Memory B cell (primary cell): Measurements from ENCODE around the gene AMOTL2.

Experiments
- ATAC-seq: fragments of 150-1000 bp; cut with Tn5 transposase; 2 replicates; pipeline ENCODE4 v1.10.0; 2021; ENCODE audit warnings: low read depth, mild to moderate bottlenecking, moderate library complexity
- DNase-seq, 2 donors: peaks; one replicate each; pipeline ENCODE4 v3.0.0; 2022; ENCODE audit warnings: low spot score in 2 of 2
- H3K27ac Mint-ChIP-seq: one replicate; pipeline ENCODE4 v1.8.0; 2022; ENCODE audit warnings: mild to moderate bottlenecking, moderate library complexity, mixed read lengths
- H3K27me3 Mint-ChIP-seq: one replicate; pipeline ENCODE4 v1.8.0; 2022; ENCODE audit warnings: mixed read lengths
- H3K36me3 Mint-ChIP-seq: one replicate; pipeline ENCODE4 v1.8.0; 2022; ENCODE audit warnings: mild to moderate bottlenecking, mixed read lengths
- H3K4me1 Mint-ChIP-seq: one replicate; pipeline ENCODE4 v1.8.0; 2022; ENCODE audit warnings: mixed read lengths
- H3K4me3 Mint-ChIP-seq: one replicate; pipeline ENCODE4 v1.8.0; 2022; ENCODE audit warnings: mild to moderate bottlenecking, moderate library complexity, mixed read lengths
- H3K9me3 Mint-ChIP-seq: one replicate; pipeline ENCODE4 v1.8.0; 2022; ENCODE audit warnings: mixed read lengths

The AMOTL2 gene

GRCh38 chr3:134323966-134324962 is 50.0 kb downstream of the AMOTL2 start:
- DNase-seq (no peak), ATAC-seq (no peak)
- no peaks in the 10 kb centered on the region for H3K9me3 Mint-ChIP-seq
- H3K4me3 Mint-ChIP-seq, result no peak overlapping the region
- H3K27ac Mint-ChIP-seq, result no peak overlapping the region
- H3K4me1 Mint-ChIP-seq, result no peaks in the 10 kb centered on the region
- peaks cover 9% of the 10 kb centered on the region for H3K27me3 Mint-ChIP-seq
- H3K36me3 Mint-ChIP-seq, result no peaks in the 10 kb centered on the region

- DNase-seq, result no peak
- no peaks in the 10 kb centered on the region for H3K4me1 Mint-ChIP-seq
- no peak overlapping the region for H3K27ac Mint-ChIP-seq
- no peak for ATAC-seq
- H3K27me3 Mint-ChIP-seq, result peaks cover 7% of the 10 kb centered on the region
- H3K9me3 Mint-ChIP-seq, result no peaks in the 10 kb centered on the region
- H3K36me3 Mint-ChIP-seq, result no peaks in the 10 kb centered on the region
- H3K4me3 Mint-ChIP-seq, result no peak overlapping the region
Observed at GRCh38 chr3:134322286-134322685, 52.0 kb downstream of the AMOTL2 start.

- H3K4me3 Mint-ChIP-seq, result no peak overlapping the region
- H3K9me3 Mint-ChIP-seq, result no peaks in the 10 kb centered on the region
- peaks cover 12% of the 10 kb centered on the region for H3K27me3 Mint-ChIP-seq
- H3K36me3 Mint-ChIP-seq, result no peaks in the 10 kb centered on the region
- DNase-seq, result no peak
- no peak overlapping the region for H3K27ac Mint-ChIP-seq
- H3K4me1 Mint-ChIP-seq, result no peaks in the 10 kb centered on the region
- no peak for ATAC-seq
Observed at GRCh38 chr3:134320749-134321148, 53.5 kb downstream of the AMOTL2 start.

- H3K36me3 Mint-ChIP-seq, result no peaks in the 10 kb centered on the region
- H3K4me1 Mint-ChIP-seq, result no peaks in the 10 kb centered on the region
- no peak overlapping the region for H3K27ac Mint-ChIP-seq
- DNase-seq (no peak), ATAC-seq (no peak)
- peaks cover 7% of the 10 kb centered on the region for H3K27me3 Mint-ChIP-seq
- H3K4me3 Mint-ChIP-seq, result no peak overlapping the region
- H3K9me3 Mint-ChIP-seq, result no peaks in the 10 kb centered on the region
Observed at GRCh38 chr3:134319931-134320330, 54.3 kb downstream of the AMOTL2 start.

GRCh38 chr3:134318166-134318565 is 56.1 kb downstream of the AMOTL2 start:
- DNase-seq (no peak), ATAC-seq (no peak)
- H3K4me3 Mint-ChIP-seq, result no peak overlapping the region
- no peaks in the 10 kb centered on the region for H3K4me1 Mint-ChIP-seq
- H3K36me3 Mint-ChIP-seq, result no peaks in the 10 kb centered on the region
- H3K9me3 Mint-ChIP-seq, result no peaks in the 10 kb centered on the region
- H3K27ac Mint-ChIP-seq, result no peak overlapping the region
- H3K27me3 Mint-ChIP-seq, result peaks cover 15% of the 10 kb centered on the region

- Mint-ChIP-seq H3K4me1 (no peaks in the 10 kb centered on the region), H3K27me3 (peaks cover 15% of the 10 kb centered on the region), H3K36me3 (no peaks in the 10 kb centered on the region), H3K27ac (no peak overlapping the region), H3K9me3 (no peaks in the 10 kb centered on the region), H3K4me3 (no peak overlapping the region)
- ATAC-seq (no peak), DNase-seq (no peak)
Observed at GRCh38 chr3:134317106-134317947, 56.9 kb downstream of the AMOTL2 start.

GRCh38 chr3:134315286-134316106 is 58.8 kb downstream of the AMOTL2 start:
- no peak overlapping the region for H3K27ac Mint-ChIP-seq
- H3K4me3 Mint-ChIP-seq, result no peak overlapping the region
- DNase-seq (no peak), ATAC-seq (no peak)
- no peaks in the 10 kb centered on the region for H3K9me3 Mint-ChIP-seq
- H3K4me1 Mint-ChIP-seq, result no peaks in the 10 kb centered on the region
- H3K36me3 Mint-ChIP-seq, result no peaks in the 10 kb centered on the region
- peaks cover 19% of the 10 kb centered on the region for H3K27me3 Mint-ChIP-seq

GRCh38 chr3:134314588-134315285 is 59.5 kb downstream of the AMOTL2 start:
- Mint-ChIP-seq H3K4me3 (no peak overlapping the region), H3K36me3 (no peaks in the 10 kb centered on the region), H3K4me1 (no peaks in the 10 kb centered on the region), H3K9me3 (no peaks in the 10 kb centered on the region), H3K27me3 (peaks cover 19% of the 10 kb centered on the region), H3K27ac (no peak overlapping the region)
- no peak for ATAC-seq
- no peak for DNase-seq

GRCh38 chr3:134313847-134314587 is 60.2 kb downstream of the AMOTL2 start:
- Mint-ChIP-seq H3K4me1 (no peaks in the 10 kb centered on the region), H3K36me3 (no peaks in the 10 kb centered on the region), H3K4me3 (no peak overlapping the region), H3K27me3 (peaks cover 19% of the 10 kb centered on the region), H3K9me3 (no peaks in the 10 kb centered on the region), H3K27ac (no peak overlapping the region)
- DNase-seq, result no peak
- ATAC-seq, result no peak

- DNase-seq (no peak), ATAC-seq (peak; percentile 19)
- Mint-ChIP-seq H3K9me3 (no peaks in the 10 kb centered on the region), H3K36me3 (no peaks in the 10 kb centered on the region), H3K4me1 (peaks cover 2% of the 10 kb centered on the region), H3K4me3 (peak overlapping the region; percentile 75), H3K27me3 (peaks cover 19% of the 10 kb centered on the region), H3K27ac (peak overlapping the region; percentile 14)
Observed at GRCh38 chr3:134312873-134313846, 61.1 kb downstream of the AMOTL2 start.

GRCh38 chr3:134312072-134312872 is 62.0 kb downstream of the AMOTL2 start:
- Mint-ChIP-seq H3K27ac (peak overlapping the region; percentile 14), H3K9me3 (no peaks in the 10 kb centered on the region), H3K36me3 (no peaks in the 10 kb centered on the region), H3K4me1 (peaks cover 6% of the 10 kb centered on the region), H3K27me3 (peaks cover 21% of the 10 kb centered on the region), H3K4me3 (peak overlapping the region; percentile 68)
- DNase-seq (no peak), ATAC-seq (peak; percentile 81)
